ENCODE measurements around the gene INF2.
"Not testable (repeated sequence)": the region's sequence is repeated elsewhere in the genome, so short reads cannot be mapped to it uniquely, and the experiment has no call there.

INF2 gene

DNA sequence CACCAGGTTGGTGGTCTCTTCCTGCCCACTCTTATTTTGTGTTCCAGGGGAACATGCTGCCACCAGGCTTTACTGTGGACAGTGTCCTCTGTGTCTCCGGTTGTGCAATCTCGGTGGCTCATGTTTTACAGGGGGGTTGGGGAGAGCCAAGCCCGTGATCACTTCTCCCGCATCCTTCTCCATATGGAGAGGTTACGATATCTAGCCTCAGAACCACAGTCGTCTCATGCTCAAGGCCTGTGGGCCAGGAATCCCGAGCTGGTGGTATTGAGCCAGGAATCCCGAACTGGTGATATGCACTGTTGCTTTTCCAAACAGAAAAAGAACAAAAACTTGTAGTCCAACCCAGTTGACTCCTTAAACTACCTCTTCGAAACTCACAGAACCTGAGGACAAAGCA lies 37.0 kb upstream of the INF2 start:
- Mint-ChIP-seq H3K4me1 (ENCODE audit: low read depth) (no peaks in the 10 kb centered on the region), H3K27me3 (ENCODE audit: low read depth) (peaks cover 20% of the 10 kb centered on the region), H3K9me3 (peaks cover 12% of the 10 kb centered on the region), H3K36me3 (ENCODE audit: low read depth) (no peaks in the 10 kb centered on the region), H3K4me3 (no peak overlapping the region), H3K27ac (no peak overlapping the region)

DNA sequence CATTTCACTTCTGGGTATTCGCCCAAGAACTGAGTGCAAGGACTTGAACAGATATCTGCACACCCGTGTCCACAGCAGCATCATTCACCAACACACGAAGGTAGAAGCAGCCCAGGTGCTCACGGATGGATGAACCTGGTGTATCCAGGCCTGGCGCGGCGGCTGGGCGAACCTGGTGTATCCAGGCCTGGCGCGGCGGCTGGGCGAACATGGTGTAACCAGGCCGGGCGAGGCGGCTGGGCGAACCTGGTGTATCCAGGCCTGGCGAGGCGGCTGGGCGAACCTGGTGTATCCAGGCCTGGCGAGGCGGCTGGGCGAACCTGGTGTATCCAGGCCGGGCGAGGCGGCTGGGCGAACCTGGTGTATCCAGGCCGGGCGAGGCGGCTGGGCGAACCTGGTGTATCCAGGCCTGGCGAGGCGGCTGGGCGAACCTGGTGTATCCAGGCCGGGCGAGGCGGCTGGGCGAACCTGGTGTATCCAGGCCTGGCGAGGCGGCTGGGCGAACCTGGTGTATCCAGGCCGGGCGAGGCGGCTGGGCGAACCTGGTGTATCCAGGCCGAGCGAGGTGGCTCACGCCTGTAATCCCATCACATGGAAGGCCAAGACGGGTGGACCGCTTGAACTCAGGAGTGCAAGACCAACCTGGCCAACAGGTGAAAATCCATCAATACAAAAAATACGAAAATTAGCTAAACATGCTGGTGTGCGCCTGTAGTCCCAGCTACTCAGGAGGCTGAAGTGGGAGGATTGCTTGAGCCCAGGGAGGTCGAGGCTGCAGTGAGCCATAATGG lies 36.1 kb upstream of the INF2 start:
- H3K4me3 Mint-ChIP-seq; H3K4me1 Mint-ChIP-seq (ENCODE audit: low read depth); H3K27ac Mint-ChIP-seq; H3K36me3 Mint-ChIP-seq (ENCODE audit: low read depth): not testable (repeated sequence)
- peaks cover 12% of the 10 kb centered on the region for H3K9me3 Mint-ChIP-seq
- H3K27me3 Mint-ChIP-seq (ENCODE audit: low read depth) = peaks cover 27% of the 10 kb centered on the region

DNA sequence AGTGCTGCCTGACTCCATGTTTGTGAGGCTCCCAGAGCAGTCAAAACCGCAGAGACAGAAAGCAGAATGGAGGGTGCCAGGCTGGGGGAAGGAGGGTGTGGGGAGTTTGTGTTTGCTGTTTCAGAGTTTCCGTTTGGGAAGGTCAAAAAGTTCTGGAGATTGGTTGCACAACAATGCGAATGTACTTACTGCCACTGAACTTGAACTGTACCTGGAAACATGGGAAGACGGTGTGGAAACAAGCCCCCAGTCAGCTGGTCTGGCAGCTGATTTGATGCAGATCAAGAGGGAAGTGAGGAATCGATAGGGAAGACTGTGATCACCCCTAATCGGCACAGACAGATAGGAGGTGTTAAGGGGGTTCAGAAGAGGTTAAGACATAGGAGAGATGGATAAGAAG lies 35.3 kb upstream of the INF2 start:
- Mint-ChIP-seq H3K27me3 (ENCODE audit: low read depth) (peaks cover 24% of the 10 kb centered on the region), H3K4me3 (no peak overlapping the region), H3K36me3 (ENCODE audit: low read depth) (no peaks in the 10 kb centered on the region), H3K9me3 (peaks cover 12% of the 10 kb centered on the region), H3K4me1 (ENCODE audit: low read depth) (peaks cover 4% of the 10 kb centered on the region), H3K27ac (no peak overlapping the region)

DNA sequence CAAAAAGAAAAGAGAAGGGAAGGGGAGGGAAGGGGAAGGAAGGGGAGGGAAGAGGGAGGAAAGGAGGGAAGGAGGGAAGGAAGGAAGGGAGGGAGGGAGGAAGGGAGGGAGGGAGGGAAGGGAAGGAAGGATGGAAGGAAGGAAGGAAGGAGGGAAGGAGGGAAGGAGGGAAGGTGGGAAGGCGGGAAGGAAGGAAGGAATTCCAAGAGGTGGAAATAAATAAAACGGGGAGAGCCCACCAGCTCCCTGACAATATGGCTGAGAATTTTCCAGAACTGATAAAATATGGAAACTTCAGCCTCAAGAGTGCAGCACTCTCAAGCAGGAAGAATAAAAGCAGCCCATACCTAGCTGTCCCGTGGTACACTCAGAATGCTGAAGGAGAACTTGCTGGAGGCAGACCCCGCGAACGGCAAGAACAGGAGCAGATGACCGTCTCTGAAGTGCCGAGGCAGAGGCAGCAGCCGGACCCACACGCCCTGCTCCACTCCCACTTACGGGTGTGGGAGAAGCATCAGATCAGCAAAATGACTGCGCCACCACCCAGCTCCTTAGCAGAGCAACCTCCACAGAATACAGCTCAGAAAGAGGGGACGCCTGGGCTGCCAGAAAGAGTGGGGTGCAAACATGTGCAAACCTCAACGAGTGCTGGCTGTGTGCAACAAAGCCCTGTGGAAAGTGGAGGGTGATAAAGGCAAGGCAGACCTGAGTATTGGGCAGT lies 34.1 kb upstream of the INF2 start:
- Mint-ChIP-seq H3K36me3 (ENCODE audit: low read depth) (no peaks in the 10 kb centered on the region), H3K27ac (no peak overlapping the region), H3K4me1 (ENCODE audit: low read depth) (peaks cover 4% of the 10 kb centered on the region), H3K4me3 (no peak overlapping the region), H3K27me3 (ENCODE audit: low read depth) (peaks cover 17% of the 10 kb centered on the region), H3K9me3 (peaks cover 12% of the 10 kb centered on the region)

DNA sequence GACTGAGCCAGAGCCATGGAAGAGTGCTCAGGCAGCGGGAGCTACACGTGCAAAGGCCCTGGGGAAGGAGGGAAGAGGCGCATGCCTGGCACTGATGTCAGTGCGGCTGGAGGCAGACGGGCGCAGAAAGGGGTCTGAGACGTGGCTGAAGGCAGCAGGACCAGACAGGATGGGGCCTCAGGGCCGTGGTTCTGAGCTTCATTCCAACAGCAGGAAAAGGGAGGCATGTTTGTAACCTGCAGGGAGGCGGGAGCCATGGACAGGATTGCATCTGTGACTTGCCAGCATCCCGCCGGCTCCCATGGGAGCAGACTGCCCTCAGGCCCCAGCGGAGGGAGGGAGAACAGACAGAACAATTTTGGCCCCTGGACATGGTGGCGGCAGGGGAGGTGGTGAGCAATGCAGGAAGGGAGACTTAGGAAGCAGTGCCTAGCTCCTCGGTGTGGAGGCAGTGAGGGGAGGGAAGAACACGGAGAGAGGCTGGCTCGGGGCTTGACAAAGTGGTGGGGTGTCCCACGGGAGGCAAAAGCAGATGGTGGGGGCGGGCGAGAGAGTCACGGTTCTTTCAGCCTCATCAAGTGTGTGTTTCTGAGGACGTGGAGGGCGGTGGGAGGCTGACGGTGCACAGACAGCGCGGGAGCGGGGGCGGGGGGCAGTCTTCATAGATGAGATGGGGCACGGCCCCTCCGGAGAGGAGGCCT lies 33.3 kb upstream of the INF2 start:
- Mint-ChIP-seq H3K9me3 (peaks cover 12% of the 10 kb centered on the region), H3K27me3 (ENCODE audit: low read depth) (peaks cover 23% of the 10 kb centered on the region), H3K27ac (no peak overlapping the region), H3K4me3 (no peak overlapping the region), H3K36me3 (ENCODE audit: low read depth) (no peaks in the 10 kb centered on the region), H3K4me1 (ENCODE audit: low read depth) (peaks cover 4% of the 10 kb centered on the region)

DNA sequence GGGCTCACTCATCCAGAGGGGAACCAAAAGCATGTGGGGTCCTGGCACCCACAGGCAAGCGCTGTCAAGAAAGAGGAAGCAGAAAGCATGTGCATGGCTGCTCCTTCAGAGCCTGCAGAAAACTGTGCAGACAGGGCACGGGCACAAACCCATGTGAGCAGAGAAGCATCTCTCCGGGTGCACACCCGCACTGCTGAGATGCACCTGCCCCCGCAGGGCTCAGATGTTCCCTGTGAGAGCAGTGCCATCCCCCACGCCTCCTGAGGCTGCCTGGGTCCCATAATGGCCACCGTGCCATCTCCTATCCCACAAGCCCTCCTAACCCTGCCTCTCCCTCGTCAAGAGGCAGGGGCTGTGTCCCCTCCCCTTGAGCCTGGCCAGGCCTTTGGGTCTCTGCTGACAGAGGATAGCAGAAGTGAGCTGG lies 32.3 kb upstream of the INF2 start:
- Mint-ChIP-seq H3K4me1 (ENCODE audit: low read depth) (peaks cover 4% of the 10 kb centered on the region), H3K27me3 (ENCODE audit: low read depth) (peaks cover 28% of the 10 kb centered on the region), H3K27ac (no peak overlapping the region), H3K4me3 (no peak overlapping the region), H3K9me3 (peaks cover 16% of the 10 kb centered on the region), H3K36me3 (ENCODE audit: low read depth) (no peaks in the 10 kb centered on the region)

DNA sequence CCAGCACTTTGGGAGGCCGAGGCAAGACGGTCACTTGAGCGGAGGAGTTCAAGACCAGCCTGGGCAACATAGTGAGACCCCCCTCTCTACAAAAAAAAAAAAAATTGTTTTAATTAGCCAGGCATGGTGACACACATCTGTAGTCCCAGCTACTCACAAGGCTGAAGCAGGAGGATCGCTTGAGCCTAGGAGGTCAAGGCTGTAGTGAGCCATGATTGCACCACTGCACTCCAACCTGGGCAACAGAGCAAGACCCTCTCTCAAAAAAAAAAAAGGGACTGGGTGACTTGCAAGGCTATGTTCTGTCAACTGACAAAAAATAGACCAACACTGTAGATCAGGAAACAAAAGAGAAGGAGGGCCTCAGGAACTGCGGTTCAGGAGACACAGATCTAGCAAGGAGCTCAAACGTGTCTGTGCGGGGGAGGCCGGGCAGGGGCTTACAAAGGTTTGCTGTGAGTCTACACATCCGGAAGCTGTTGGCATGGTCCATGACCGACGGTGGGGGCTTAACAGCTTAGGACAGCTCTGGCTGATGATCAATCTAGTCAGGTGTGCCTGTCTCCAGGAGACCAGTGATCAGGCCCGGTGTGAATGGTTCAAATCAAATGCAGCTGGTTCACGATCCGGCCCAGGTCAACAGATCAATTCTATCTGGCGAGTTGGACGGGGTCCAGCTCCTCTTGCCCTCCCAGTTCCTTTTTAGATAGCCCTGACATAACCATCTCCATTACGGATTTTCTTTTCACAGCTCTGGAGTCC lies 31.7 kb upstream of the INF2 start:
- Mint-ChIP-seq H3K36me3 (ENCODE audit: low read depth) (no peaks in the 10 kb centered on the region), H3K9me3 (peaks cover 10% of the 10 kb centered on the region), H3K27ac (no peak overlapping the region), H3K4me3 (no peak overlapping the region), H3K4me1 (ENCODE audit: low read depth) (peaks cover 4% of the 10 kb centered on the region), H3K27me3 (ENCODE audit: low read depth) (peaks cover 28% of the 10 kb centered on the region)

DNA sequence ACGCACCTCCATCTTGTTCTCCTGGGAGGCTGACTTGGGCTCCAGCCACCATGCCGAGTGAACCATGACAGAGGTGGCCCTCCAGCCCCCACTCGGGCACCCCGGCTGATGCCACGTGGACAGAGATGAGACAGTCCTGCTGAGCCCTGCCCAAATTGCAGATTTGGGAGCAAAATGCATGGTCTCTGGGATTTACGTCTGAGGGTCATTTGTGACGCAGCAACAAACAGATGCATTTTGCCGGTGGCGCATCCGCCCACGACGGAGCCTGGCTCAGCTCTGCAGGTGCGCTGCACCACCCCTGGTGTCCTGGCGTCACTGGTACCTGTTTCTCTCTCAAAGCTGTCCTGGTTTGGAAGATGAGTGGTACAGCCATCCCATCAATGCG lies 31.1 kb upstream of the INF2 start:
- no peak overlapping the region for H3K4me3 Mint-ChIP-seq
- H3K36me3 Mint-ChIP-seq (ENCODE audit: low read depth) = no peaks in the 10 kb centered on the region
- peaks cover 4% of the 10 kb centered on the region for H3K4me1 Mint-ChIP-seq (ENCODE audit: low read depth)
- H3K27ac Mint-ChIP-seq = no peak overlapping the region
- H3K27me3 Mint-ChIP-seq (ENCODE audit: low read depth) = peaks cover 28% of the 10 kb centered on the region
- H3K9me3 Mint-ChIP-seq = peaks cover 8% of the 10 kb centered on the region

DNA sequence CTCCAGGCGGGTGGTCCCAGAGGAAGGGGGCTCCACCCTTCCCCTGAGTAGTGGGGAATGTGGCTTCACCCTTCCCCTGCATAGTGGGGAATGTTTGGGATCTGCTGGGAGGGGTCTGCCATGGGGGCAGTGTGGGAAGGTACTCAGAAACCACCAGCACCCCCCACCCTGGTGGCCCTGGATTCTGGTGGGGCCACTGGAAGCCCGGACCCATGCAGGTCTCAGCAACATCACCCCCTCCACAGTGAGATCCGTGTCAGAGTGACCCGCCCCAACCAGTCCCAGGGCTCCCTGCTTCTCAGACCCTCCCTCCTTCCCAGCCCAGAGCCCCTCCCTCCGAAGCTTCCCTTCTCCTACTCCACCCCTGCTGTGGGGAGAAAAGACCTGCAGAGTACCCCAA lies 30.3 kb upstream of the INF2 start:
- H3K27me3 Mint-ChIP-seq (ENCODE audit: low read depth) = peaks cover 36% of the 10 kb centered on the region
- peaks cover 6% of the 10 kb centered on the region for H3K4me1 Mint-ChIP-seq (ENCODE audit: low read depth)
- H3K4me3 Mint-ChIP-seq = no peak overlapping the region
- peaks cover 7% of the 10 kb centered on the region for H3K9me3 Mint-ChIP-seq
- no peak overlapping the region for H3K27ac Mint-ChIP-seq
- H3K36me3 Mint-ChIP-seq (ENCODE audit: low read depth) = no peaks in the 10 kb centered on the region

DNA sequence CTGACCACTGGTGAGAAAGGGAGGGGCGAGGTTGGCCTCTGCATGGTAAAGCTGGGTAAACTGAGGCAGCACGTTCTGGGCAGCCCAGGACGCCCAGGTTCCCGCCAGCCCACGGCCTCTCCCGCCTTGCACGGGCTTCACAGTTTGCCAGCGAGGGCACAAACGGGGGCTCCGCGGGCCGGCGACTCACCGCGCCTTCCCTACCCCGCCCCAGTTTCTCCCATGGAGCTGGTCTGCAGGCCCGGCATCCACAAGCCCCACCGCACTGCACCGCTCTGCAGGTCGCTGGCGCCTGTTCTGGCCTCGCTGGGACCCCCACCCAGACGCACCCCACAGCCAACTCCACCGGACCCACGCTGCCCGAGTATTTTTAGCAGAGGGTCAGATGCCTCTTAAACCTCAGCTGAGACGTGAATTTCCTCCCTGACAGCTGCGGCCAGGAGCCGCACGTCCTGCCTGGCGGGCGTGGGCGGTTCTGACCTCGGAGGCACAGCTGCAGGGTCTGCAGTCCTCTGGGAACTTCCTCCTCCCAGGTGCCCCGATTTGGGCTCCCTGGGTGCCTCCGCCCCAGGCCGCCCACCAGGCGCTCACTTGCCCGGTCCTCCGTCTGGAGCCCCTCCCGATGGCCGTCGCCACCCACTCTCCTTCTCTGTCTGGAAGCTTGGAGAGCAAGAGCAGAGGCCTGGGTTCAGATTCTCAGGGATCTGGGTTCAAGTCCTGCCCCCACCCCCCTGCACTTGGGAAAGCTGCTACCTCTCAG lies 29.5 kb upstream of the INF2 start:
- H3K36me3 Mint-ChIP-seq (ENCODE audit: low read depth) = no peaks in the 10 kb centered on the region
- H3K4me3 Mint-ChIP-seq = no peak overlapping the region
- peaks cover 42% of the 10 kb centered on the region for H3K27me3 Mint-ChIP-seq (ENCODE audit: low read depth)
- peaks cover 4% of the 10 kb centered on the region for H3K9me3 Mint-ChIP-seq
- H3K27ac Mint-ChIP-seq = no peak overlapping the region
- H3K4me1 Mint-ChIP-seq (ENCODE audit: low read depth) = peaks cover 12% of the 10 kb centered on the region

DNA sequence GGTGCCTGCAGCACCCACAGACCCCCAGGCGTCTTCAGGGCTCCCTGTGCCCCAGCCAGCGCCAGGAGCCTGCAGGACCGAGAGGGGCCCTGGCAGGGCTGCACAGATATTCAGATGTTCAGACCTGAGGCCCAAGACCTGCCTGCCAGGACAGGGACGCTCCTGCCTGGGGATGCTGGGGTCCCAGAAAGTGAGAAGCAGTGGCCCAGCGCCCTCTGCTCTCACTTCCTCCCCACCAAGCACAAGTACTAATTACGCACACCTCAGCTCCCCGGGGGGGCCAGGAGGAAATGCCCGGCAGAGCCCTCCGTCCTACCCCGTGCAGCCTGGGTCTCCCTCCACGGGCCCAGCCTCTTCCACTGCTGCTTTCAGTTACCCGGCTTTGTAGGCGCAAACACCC lies 28.8 kb upstream of the INF2 start:
- Mint-ChIP-seq H3K4me1 (ENCODE audit: low read depth) (peaks cover 18% of the 10 kb centered on the region), H3K27ac (no peak overlapping the region), H3K4me3 (no peak overlapping the region), H3K36me3 (ENCODE audit: low read depth) (peaks cover 4% of the 10 kb centered on the region), H3K27me3 (ENCODE audit: low read depth) (peaks cover 44% of the 10 kb centered on the region), H3K9me3 (peaks cover 4% of the 10 kb centered on the region)

DNA sequence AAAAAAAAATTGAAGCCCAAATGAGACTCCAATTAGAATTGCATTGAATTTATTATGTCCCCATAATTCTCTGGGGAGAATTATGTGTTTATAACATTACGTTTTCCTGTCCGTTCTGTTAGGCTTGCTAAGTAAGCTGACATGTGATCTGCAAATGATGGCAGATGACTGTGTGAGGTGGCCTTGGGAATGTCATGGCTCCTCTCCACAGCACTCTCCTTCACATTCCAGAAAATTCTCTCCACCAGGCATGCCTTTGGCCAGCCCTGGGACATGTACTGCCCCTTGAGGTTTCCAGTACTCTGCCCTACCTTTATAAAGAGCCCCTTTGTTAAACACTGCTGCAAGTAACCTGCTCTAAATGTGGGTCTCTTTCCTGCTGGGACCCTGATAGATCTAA lies 28.3 kb upstream of the INF2 start:
- peaks cover 4% of the 10 kb centered on the region for H3K9me3 Mint-ChIP-seq

DNA sequence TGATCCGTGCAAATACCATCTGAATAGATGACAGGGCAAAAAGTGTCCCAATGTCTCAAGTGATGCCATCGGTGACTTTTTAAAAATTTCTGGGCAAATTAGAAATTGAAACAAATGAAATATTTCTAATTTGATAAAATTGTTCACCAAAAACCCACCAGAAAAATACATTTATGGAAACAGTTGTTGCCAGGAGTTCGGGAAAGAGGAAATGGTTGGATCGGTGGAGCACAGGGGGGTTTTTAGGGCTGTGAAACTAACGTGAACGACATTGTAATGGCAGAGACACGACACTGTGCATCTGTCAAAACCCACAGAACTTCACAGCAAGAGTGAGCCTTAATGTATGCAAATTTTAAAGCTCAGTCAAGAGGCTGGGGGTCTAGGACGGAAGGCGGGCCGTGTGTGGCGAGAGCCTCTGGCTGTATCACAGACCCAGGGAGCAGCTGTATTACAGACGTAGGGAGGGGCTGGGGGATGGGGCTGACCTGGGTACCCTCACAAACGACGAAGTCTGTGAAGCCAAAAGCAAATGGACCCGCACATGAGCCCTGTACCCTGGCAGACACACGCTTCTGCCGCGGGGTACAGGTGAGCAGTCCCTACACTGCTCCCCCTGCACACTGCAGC lies 27.8 kb upstream of the INF2 start:
- not testable (repeated sequence) for H3K27ac Mint-ChIP-seq; H3K36me3 Mint-ChIP-seq (ENCODE audit: low read depth); H3K9me3 Mint-ChIP-seq; H3K4me3 Mint-ChIP-seq
- Mint-ChIP-seq H3K27me3 (ENCODE audit: low read depth) (peaks cover 37% of the 10 kb centered on the region), H3K4me1 (ENCODE audit: low read depth) (peaks cover 21% of the 10 kb centered on the region)

More for the DNA sequence above, 28.3 kb upstream of the INF2 start:
- Mint-ChIP-seq H3K27me3 (ENCODE audit: low read depth) (peaks cover 39% of the 10 kb centered on the region), H3K27ac (no peak overlapping the region), H3K4me3 (no peak overlapping the region), H3K4me1 (ENCODE audit: low read depth) (peaks cover 21% of the 10 kb centered on the region), H3K36me3 (ENCODE audit: low read depth) (peaks cover 4% of the 10 kb centered on the region)
